ENCODE data around the gene MCIDAS.

DNA sequence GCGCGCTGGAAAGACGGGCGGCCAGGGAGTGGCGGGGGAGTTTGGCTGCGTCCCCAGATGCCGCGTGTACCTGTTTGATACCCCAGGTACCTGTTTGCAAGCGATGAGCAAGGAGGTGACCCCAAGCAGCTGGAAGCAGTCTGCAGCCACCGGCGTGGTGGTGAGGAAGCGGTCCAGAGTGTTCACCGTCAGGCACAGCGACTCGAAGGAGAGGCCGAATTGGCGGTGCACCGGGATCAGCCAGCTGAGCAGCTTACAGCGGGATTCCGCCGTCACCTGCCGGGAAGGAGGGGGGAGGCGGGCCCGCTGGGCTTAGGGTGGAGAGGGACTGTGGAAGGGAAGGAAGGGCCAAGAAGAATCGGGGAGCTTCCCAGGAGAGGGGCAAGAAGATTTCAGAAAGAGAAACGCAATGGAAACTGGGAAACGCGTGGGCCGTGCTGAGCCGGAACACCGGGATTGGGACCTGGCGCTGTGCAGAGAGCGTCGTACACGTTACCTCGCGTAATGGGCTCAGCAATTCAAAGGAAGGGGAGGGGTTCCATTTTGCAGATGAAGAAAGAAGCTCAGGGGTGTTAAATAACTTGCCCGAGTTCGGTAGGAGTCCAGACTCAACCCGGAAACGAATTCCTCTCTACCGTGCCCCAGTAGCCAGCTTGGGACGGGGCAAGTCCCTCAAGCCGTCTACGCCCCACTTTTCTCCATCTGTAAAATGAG lies 5.3 kb upstream of the MCIDAS start:
- TF ChIP-seq, protein P1, sequence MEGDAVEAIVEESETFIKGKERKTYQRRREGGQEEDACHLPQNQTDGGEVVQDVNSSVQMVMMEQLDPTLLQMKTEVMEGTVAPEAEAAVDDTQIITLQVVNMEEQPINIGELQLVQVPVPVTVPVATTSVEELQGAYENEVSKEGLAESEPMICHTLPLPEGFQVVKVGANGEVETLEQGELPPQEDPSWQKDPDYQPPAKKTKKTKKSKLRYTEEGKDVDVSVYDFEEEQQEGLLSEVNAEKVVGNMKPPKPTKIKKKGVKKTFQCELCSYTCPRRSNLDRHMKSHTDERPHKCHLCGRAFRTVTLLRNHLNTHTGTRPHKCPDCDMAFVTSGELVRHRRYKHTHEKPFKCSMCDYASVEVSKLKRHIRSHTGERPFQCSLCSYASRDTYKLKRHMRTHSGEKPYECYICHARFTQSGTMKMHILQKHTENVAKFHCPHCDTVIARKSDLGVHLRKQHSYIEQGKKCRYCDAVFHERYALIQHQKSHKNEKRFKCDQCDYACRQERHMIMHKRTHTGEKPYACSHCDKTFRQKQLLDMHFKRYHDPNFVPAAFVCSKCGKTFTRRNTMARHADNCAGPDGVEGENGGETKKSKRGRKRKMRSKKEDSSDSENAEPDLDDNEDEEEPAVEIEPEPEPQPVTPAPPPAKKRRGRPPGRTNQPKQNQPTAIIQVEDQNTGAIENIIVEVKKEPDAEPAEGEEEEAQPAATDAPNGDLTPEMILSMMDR (IDR thresholded peaks at IDR 0.05; ENCODE audit: low read length) = no peak
- TF ChIP-seq EZH2 (IDR thresholded peaks at IDR 0.05; ENCODE audit: borderline replicate concordance, low read length) = no peak

Measured in OCI-LY1 (cell line).